AG04449 (cell line): ENCODE results near the gene IL15RA.

Experiments
- CTCF ChIA-PET: fragments of 350-600 bp; formaldehyde crosslinking; extraction: SDS; loops from one replicate; lab custom pipeline; 2021; ENCODE audit warnings: antibody characterized with exemption; lab: Yijun Ruan, JAX
- POLR2A ChIA-PET: fragments of 400-600, 350-600 bp; formaldehyde crosslinking; extraction: SDS; loops from one replicate; lab custom pipeline; 2020; ENCODE audit warnings: antibody characterized with exemption, inconsistent platforms; lab: Yijun Ruan, JAX
- DNase-seq: peaks from one replicate; pipeline ENCODE4 v3.0.0-alpha.2; 2010; ENCODE audit warnings: low read depth, low spot score
- H3K4me3 ChIP-seq: 2 replicates; pipeline ENCODE4 v1.5.1; 2011; ENCODE audit warnings: low read depth, mild to moderate bottlenecking, control low read depth, low read length
- CTCF ChIP-seq: IDR thresholded peaks from one replicate; pipeline ENCODE4 v1.5.1; 2011; ENCODE audit warnings: mild to moderate bottlenecking, moderate library complexity, low read length, control low read depth, inconsistent platforms; ENCODE audit not compliant: insufficient read depth; ENCODE audit errors: missing control alignments

IL15RA gene

GRCh38 chr10:6013413-6014192 is 36.3 kb upstream of the IL15RA start:
- H3K4me3 ChIP-seq = no peak overlapping the region
- DNase-seq = no peak
- ChIA-PET POLR2A (no interaction called here), CTCF (interaction anchor here (1.0 to 4.0 kb wide), 26 partner anchors 10 to 397 kb away, joined by 3 to 53 read pairs (median 5); partner anchors contain the start of genes ANKRD16, FBH1, IL15RA and PFKFB3)
- no peak for TF ChIP-seq CTCF

- H3K4me3 ChIP-seq = no peak overlapping the region
- no peak for TF ChIP-seq CTCF
- no peak for DNase-seq
- ChIA-PET POLR2A (no interaction called here), CTCF (interaction anchor here (0.6 to 4.0 kb wide), 5 partner anchors 11 to 394 kb away, joined by 4 to 53 read pairs (median 13); partner anchors contain the start of gene IL15RA)
Observed at GRCh38 chr10:6012121-6012905, 35.0 kb upstream of the IL15RA start.

GRCh38 chr10:6011558-6011957 is 34.2 kb upstream of the IL15RA start:
- no peak overlapping the region for H3K4me3 ChIP-seq
- CTCF ChIA-PET = interaction anchor here (1.9 to 4.0 kb wide), 2 partner anchors 390 kb away, joined by 6 to 53 read pairs; no protein-coding TSS in a partner anchor
- no peak for DNase-seq
- no peak for TF ChIP-seq CTCF
- POLR2A ChIA-PET = no interaction called here

- no peak for TF ChIP-seq CTCF
- POLR2A ChIA-PET = no interaction called here
- no peak for DNase-seq
- CTCF ChIA-PET = interaction anchor here (1.3 to 1.9 kb wide), 2 partner anchors 76 to 391 kb away, joined by 6 read pairs; no protein-coding TSS in a partner anchor
- H3K4me3 ChIP-seq = no peak overlapping the region
Observed at GRCh38 chr10:6010569-6010968, 33.2 kb upstream of the IL15RA start.

- CTCF ChIA-PET = interaction anchor here (1.3 to 1.9 kb wide), 2 partner anchors 76 to 392 kb away, joined by 6 read pairs; no protein-coding TSS in a partner anchor
- DNase-seq = no peak
- POLR2A ChIA-PET = no interaction called here
- H3K4me3 ChIP-seq = no peak overlapping the region
- no peak for TF ChIP-seq CTCF
Observed at GRCh38 chr10:6009961-6010360, 32.6 kb upstream of the IL15RA start.

- DNase-seq = no peak
- ChIA-PET CTCF (no interaction called here), POLR2A (no interaction called here)
- TF ChIP-seq CTCF = no peak
- H3K4me3 ChIP-seq = no peak overlapping the region
Observed at GRCh38 chr10:6009150-6009549, 31.8 kb upstream of the IL15RA start.
